NK-92 treated with Interleukin-12 subunit alpha and Interleukin-12 subunit beta, amount 100 ng/mL, for 24 hours (cell line): ENCODE results near the gene SETD1A.

Experiments
- DNase-seq: peaks from one replicate; lab custom pipeline; 2025; lab: John Stamatoyannopoulos, UW

Gene SETD1A

DNA sequence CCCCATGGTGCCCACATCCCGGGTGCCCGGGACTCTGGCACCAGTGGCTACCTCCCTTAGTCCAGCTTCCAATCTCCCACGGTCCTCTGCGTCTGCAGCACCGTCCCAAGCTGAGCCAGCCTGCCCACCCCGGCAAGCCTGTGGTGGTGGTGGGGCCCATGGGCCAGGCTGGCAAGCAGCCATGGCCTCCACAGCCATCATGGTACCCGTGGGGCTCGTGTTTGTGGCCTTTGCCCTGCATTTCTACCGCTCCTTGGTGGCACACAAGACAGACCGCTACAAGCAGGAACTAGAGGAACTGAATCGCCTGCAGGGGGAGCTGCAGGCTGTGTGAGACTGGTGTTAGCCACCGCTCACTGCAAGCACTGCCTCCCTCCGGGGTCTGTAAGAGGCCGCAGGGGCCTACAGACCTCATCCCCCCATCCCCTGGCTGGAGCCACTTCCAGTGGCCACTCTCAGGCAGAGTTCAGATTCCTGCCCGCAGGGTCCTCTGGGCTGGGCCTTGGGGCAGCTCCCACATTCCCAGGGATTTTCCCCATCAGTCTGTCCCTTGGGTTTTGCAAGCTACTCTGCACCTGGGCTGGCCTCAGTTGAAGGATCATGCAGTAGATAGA, 3.9 kb upstream of the SETD1A start:
- no peak for DNase-seq

- DNase-seq = no peak
Measured at GRCh38 chr16:30954993-30955392, 2.6 kb upstream of the SETD1A start.

DNA sequence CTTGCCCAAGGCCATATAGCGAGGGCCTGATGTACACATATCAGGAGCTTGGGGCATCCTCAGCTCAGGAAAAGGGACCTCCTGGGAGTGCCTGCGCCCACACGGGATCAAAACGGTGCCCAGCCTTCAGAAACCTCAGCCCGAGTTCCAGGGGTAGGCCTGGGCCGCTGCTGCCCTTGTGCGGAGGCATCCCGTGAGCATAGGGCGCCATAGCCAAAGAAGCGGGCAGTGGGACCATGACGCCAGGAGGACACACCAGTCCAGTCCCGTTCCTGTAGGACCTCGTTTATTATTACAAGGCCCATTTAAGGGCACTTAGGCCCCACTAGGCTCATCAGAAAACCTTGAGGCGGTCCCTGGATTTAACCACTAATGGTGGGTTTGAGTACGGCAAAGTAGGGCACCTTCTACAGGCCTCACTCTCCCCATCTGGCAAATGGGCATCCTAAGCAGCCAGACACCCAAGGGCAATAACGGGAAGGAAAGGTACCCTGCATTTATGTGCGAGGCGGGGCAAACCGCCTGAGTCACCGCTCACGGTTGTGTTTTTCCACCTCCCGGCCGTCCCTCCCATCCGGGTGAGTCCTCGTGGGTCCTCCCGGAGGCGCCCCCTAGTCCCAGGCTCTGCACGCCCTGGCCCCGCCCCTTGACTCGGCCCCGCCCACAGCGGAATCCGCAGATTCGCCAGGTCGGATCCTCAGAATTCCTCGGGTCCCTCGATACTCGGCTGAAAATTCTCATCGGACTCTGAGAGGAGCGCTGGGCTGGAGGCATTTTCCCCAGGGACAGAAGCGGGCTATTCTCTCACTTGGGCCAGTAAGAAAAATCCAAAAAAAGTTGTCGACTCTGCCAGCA, 726 bp upstream of the SETD1A start:
- DNase-seq = peak; percentile 93

GRCh38 chr16:30958175-30959079, 873 bp downstream of the SETD1A start:
- DNase-seq = no peak

DNA sequence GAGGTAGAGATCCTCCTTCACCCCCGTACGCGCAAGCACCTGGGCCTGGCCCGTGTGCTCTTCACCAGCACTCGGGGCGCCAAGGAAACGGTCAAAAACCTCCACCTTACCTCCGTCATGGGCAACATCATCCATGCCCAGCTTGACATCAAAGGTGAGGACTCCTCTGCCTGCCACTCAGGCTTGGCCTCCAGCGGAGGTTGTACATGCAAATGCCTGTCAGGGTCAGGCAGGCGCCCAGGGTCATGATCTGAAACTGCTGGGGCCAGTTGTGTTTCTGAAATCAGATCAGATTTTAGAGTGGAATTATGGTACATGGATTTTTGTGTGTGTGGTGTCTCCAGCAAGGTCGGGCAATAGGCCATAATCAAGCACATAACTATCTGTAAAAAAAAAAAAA, 3.8 kb downstream of the SETD1A start:
- DNase-seq = no peak

- no peak for DNase-seq
Measured at GRCh38 chr16:30963925-30964511, 6.5 kb downstream of the SETD1A start.

DNA sequence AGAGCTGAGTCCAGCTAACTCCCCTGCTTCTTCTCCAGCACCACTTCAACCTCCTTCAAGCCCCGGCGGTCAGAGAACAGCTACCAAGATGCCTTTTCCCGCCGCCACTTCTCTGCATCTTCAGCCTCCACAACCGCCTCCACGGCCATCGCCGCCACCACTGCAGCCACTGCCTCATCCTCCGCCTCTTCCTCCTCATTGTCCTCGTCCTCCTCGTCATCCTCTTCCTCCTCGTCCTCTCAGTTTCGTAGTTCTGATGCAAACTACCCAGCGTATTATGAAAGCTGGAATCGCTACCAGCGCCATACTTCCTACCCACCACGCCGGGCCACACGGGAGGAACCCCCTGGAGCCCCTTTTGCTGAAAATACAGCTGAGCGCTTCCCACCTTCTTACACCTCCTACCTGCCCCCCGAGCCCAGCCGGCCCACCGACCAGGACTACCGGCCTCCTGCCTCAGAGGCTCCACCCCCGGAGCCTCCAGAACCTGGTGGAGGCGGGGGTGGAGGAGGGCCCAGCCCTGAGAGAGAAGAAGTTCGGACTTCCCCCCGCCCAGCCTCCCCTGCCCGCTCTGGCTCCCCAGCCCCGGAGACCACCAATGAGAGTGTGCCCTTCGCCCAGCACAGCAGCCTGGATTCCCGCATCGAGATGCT, 7.1 kb downstream of the SETD1A start:
- no peak for DNase-seq

DNA sequence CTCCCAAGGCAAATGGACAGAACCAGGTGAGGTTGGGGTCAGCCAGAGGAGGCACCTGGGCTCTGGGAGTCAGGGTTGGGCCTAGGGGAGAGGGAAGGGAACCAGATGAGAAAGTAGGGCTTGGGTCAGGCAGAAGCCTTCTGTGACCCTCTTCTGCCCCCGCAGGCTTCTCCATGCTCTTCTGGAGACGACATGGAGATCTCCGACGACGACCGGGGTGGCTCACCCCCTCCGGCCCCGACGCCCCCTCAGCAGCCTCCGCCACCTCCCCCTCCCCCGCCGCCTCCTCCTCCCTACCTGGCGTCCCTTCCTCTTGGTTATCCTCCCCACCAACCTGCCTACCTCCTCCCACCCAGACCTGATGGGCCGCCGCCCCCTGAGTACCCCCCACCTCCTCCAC, 7.9 kb downstream of the SETD1A start:
- no peak for DNase-seq

DNA sequence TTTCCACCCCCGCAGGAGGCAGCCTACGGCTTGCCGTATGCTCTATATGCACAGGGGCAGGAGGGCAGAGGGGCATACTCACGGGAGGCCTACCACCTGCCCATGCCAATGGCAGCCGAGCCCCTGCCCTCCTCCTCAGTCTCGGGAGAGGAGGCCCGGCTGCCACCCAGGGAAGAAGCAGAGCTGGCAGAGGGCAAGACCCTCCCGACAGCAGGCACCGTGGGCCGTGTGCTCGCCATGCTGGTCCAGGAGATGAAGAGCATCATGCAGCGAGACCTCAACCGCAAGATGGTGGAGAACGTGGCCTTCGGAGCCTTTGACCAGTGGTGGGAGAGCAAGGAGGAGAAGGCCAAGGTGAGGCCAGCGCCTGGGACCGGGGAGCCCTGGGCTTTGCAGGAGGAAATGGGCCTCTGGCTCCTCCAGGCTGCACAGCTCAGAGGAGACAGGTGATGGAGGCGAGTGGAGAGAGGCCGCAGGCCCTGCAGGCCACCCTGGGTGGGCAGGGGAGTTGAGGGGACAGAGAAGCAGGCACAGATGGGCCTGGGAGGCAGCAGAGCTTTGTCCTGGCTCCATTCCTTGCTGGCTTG, 8.6 kb downstream of the SETD1A start:
- no peak for DNase-seq

DNA sequence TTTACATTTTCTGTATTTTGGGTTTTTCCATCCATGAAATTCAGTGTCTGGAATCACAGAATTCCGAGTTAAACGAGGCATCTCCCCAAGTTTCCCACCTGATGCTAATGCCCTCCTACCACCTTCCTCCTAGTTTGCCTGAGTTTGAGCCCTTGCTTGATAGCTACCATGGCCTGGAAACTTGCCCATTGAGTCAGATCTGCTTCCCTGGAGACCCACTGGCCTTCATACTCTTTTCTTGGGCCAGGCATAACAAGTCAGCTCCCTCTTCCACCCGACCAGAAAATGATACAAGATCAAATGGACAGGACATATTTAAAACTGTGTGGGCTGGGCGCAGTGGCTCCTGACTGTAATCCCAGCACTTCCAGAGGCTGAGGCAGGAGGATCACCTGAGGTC, 10.2 kb downstream of the SETD1A start:
- DNase-seq = no peak

DNA sequence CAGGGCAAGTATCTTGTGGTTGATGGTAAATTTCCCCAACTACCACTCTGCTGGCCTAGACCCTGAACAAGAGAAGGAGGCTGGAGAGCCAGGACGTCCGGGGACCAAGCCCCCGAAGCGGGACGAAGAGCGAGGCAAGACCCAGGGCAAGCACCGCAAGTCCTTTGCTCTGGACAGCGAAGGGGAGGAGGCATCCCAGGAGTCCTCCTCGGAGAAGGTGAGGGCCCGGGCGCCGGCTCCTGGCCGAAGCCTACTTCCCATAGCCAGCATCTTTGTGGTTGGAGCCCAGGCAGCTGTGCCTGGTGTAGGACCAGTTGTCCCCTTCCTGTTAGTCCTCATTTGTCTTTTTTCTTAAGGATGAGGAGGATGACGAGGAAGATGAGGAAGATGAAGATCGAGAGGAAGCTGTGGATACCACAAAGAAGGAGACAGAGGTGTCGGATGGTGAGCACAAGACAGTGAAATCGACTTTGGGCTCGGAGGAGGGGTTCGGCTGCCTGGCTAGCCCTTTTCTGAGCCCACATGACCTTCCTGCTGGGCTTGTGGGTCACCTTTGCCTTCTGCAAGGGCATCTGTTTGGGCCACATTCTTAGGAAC, 11.8 kb downstream of the SETD1A start:
- no peak for DNase-seq

- DNase-seq = no peak
Measured at GRCh38 chr16:30971298-30971697, 13.7 kb downstream of the SETD1A start.

DNA sequence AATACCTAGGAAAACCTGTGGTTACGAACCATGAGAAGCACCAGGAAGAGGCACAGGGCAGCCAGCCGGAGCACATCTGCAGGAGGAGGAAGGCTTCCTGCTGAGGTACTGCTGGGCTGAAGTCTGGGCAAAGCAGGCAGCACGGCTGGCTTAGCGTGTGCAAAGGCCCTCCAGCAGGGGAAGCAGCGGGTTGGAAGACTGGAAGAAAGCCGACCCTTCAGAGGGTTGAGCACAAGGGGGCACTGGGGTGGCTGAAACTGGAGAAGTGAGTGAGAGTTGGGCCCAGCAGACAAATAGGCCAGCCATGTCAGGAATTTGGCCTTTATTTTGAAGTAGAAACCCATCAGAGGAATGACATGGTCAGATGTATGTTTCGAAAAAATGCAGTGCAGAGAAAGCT, 15.3 kb downstream of the SETD1A start:
- no peak for DNase-seq

- DNase-seq = no peak
Measured at GRCh38 chr16:30974348-30974747, 16.8 kb downstream of the SETD1A start.

DNA sequence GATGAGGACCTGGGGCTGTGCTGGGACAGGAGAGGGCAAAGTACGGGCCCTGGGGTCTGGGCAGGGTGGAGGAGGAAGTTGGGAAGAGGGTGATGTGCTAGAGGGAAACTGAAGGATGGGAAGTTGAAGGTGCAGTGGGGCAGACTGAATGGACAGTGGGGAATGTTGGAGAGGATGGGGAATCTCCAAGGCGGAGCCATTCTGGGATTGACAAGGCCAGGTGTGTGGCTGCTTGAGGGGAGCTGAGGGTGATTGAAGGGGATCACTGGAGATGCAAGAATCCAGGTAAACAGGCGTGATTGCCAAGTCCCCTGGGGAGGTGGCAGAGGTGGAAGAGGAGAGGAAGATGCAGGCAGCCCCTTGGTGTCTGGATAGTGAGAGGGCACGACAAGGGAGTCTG, 18.9 kb downstream of the SETD1A start:
- DNase-seq = no peak

GRCh38 chr16:30977502-30977901, 19.9 kb downstream of the SETD1A start:
- no peak for DNase-seq

- DNase-seq = no peak
Measured at GRCh38 chr16:30979170-30980022, 21.8 kb downstream of the SETD1A start.

DNA sequence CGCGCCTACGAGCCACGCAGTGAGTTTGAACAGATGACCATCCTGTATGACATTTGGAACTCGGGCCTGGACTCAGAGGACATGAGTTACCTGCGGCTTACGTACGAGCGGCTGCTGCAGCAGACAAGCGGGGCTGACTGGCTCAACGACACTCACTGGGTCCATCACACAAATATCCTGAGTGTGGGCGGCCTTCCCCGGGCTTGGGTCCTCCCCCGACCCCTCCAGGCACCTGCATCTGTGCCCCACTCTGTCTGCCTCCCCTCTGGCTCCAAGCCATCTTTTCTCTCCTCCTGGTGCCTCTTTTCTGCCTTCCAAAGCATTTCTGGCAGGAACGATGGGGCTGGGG, 22.4 kb downstream of the SETD1A start:
- no peak for DNase-seq

GRCh38 chr16:30980434-30980833, 22.9 kb downstream of the SETD1A start:
- no peak for DNase-seq

DNA sequence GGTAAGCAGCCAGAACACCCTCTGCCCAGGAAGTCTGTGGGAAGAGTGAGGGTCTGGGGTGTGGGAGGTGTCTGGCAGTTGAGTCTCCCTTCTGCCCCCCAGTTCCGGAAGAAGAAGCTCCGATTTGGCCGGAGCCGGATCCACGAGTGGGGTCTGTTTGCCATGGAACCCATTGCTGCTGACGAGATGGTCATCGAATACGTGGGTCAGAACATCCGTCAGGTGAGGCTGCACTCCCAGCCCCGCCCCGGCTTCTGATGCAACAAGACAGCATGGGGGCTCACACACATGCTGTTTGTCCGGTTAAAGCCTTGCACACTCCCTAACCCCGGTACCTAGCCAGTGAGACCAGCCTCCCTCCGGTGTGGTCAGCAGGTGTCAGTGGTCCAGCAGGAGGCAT, 23.4 kb downstream of the SETD1A start:
- no peak for DNase-seq
